ENCODE data around the gene XNDC1N. TPM values are rescaled to one million over a fixed set of nuclear protein-coding genes. Genes with fewer than 3 reads are reported as not detected.

XNDC1N gene
- total RNA-seq, 1 experiment from 2014 or later: 18.5 TPM

GRCh38 chr11:71933141-71933933 is 4.9 kb upstream of the XNDC1N start:
- intact Hi-C loops (cut with micrococcal nuclease; ENCODE audit: unreplicated experiment): no loop called here
- no peak overlapping the region for H3K27ac Mint-ChIP-seq (ENCODE audit: unreplicated experiment)
- BruUV-seq (replicated peaks): no TSS peak

GRCh38 chr11:71931245-71931602 is 2.8 kb upstream of the XNDC1N start:
- DNase-seq: no peak
- no peak overlapping the region for H3K4me3 Mint-ChIP-seq (ENCODE audit: low read depth, unreplicated experiment)
- CTCF ChIA-PET: no interaction called here
- H3K4me1 Mint-ChIP-seq (ENCODE audit: low read depth, unreplicated experiment): peaks cover 30% of the 10 kb centered on the region
- H3K36me3 Mint-ChIP-seq (ENCODE audit: insufficient read depth, unreplicated experiment): peaks cover 27% of the 10 kb centered on the region
- no peak for TF ChIP-seq CTCF (IDR thresholded peaks at IDR 0.05; ENCODE audit: unreplicated experiment)
- TSS peak; percentile 24 for BruUV-seq (replicated peaks)
- intact Hi-C loops (cut with micrococcal nuclease; ENCODE audit: unreplicated experiment): no loop called here
- H3K9me3 Mint-ChIP-seq (ENCODE audit: low read depth, unreplicated experiment): no peaks in the 10 kb centered on the region
- H3K27me3 Mint-ChIP-seq (ENCODE audit: unreplicated experiment): no peaks in the 10 kb centered on the region
- no peak overlapping the region for H3K27ac Mint-ChIP-seq (ENCODE audit: unreplicated experiment)

More at GRCh38 chr11:71933141-71933933, 4.9 kb upstream of the XNDC1N start:
- Mint-ChIP-seq H3K4me3 (ENCODE audit: low read depth, unreplicated experiment) (no peak overlapping the region), H3K9me3 (ENCODE audit: low read depth, unreplicated experiment) (no peaks in the 10 kb centered on the region), H3K27me3 (ENCODE audit: unreplicated experiment) (no peaks in the 10 kb centered on the region), H3K36me3 (ENCODE audit: insufficient read depth, unreplicated experiment) (peaks cover 15% of the 10 kb centered on the region), H3K4me1 (ENCODE audit: low read depth, unreplicated experiment) (peaks cover 30% of the 10 kb centered on the region)
- no peak for TF ChIP-seq CTCF (IDR thresholded peaks at IDR 0.05; ENCODE audit: unreplicated experiment)
- no peak for DNase-seq
- CTCF ChIA-PET: no interaction called here

- TF ChIP-seq CTCF (IDR thresholded peaks at IDR 0.05; ENCODE audit: unreplicated experiment): no peak
- no peak for DNase-seq
- CTCF ChIA-PET: no interaction called here
- no TSS peak for BruUV-seq (replicated peaks)
- peak overlapping the region; percentile 88 for H3K4me3 Mint-ChIP-seq (ENCODE audit: low read depth, unreplicated experiment)
- H3K36me3 Mint-ChIP-seq (ENCODE audit: insufficient read depth, unreplicated experiment): peaks cover 27% of the 10 kb centered on the region
- H3K27me3 Mint-ChIP-seq (ENCODE audit: unreplicated experiment): no peaks in the 10 kb centered on the region
- no peaks in the 10 kb centered on the region for H3K9me3 Mint-ChIP-seq (ENCODE audit: low read depth, unreplicated experiment)
- peaks cover 30% of the 10 kb centered on the region for H3K4me1 Mint-ChIP-seq (ENCODE audit: low read depth, unreplicated experiment)
- no peak overlapping the region for H3K27ac Mint-ChIP-seq (ENCODE audit: unreplicated experiment)
- intact Hi-C loops (cut with micrococcal nuclease; ENCODE audit: unreplicated experiment): no loop called here
Measured at GRCh38 chr11:71930556-71931244, 2.3 kb upstream of the XNDC1N start.

GRCh38 chr11:71929491-71929890 is 1.1 kb upstream of the XNDC1N start:
- Mint-ChIP-seq H3K9me3 (ENCODE audit: low read depth, unreplicated experiment) (no peaks in the 10 kb centered on the region), H3K4me3 (ENCODE audit: low read depth, unreplicated experiment) (peak overlapping the region; percentile 88), H3K36me3 (ENCODE audit: insufficient read depth, unreplicated experiment) (peaks cover 27% of the 10 kb centered on the region), H3K27ac (ENCODE audit: unreplicated experiment) (peak overlapping the region; percentile 95), H3K4me1 (ENCODE audit: low read depth, unreplicated experiment) (peaks cover 30% of the 10 kb centered on the region), H3K27me3 (ENCODE audit: unreplicated experiment) (no peaks in the 10 kb centered on the region)
- intact Hi-C loops (cut with micrococcal nuclease; ENCODE audit: unreplicated experiment): no loop called here
- TF ChIP-seq CTCF (IDR thresholded peaks at IDR 0.05; ENCODE audit: unreplicated experiment): no peak
- CTCF ChIA-PET: interaction anchor here (0.6 to 1.5 kb wide), 3 partner anchors 9 to 120 kb away, joined by 3 to 4 read pairs (median 4); no protein-coding TSS in a partner anchor
- DNase-seq: no peak
- BruUV-seq (replicated peaks): no TSS peak
